Measurements from ENCODE around the gene NUPR1.

DNA sequence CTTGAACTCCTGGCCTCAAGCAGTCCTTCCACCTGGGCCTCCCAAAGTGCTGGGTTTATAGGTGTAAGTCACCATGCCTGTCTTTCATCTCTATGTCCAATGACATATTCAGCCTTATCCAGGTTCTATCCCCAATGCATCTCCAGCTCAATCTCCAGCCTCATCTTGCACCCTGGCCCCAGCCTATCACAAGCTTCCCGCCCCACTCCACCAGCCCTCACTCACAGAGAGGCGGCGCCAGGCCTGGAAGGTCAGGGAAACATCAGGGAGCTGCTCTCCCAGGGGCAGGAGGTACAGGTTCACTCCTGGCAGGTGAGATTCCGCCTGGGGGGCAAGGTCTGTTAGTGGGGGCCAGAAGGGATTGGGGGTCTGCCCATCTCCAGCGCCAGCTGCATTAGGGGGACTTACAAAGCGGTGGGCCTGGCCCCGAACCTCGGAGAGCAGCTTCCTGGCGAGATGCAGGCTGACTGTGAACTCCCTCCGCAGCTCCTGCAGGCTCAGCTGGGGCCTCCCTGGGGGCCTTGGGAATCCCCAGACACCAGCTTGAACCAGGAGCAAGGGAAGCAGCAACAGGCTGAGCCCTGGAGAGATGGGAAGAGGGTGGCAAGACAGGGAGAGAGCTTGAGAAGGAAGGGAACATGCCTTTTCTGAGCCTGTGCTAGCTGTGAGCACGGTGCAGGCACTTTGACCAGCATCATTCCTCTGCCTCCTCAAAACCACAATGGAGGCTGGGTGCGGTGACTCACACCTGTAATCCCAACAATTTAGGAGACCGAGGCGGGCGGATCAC is 35.1 kb downstream of the NUPR1 start:
- no peak for TF ChIP-seq POLR2A (IDR thresholded peaks at IDR 0.05)
- TF ChIP-seq, protein P1, sequence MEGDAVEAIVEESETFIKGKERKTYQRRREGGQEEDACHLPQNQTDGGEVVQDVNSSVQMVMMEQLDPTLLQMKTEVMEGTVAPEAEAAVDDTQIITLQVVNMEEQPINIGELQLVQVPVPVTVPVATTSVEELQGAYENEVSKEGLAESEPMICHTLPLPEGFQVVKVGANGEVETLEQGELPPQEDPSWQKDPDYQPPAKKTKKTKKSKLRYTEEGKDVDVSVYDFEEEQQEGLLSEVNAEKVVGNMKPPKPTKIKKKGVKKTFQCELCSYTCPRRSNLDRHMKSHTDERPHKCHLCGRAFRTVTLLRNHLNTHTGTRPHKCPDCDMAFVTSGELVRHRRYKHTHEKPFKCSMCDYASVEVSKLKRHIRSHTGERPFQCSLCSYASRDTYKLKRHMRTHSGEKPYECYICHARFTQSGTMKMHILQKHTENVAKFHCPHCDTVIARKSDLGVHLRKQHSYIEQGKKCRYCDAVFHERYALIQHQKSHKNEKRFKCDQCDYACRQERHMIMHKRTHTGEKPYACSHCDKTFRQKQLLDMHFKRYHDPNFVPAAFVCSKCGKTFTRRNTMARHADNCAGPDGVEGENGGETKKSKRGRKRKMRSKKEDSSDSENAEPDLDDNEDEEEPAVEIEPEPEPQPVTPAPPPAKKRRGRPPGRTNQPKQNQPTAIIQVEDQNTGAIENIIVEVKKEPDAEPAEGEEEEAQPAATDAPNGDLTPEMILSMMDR (IDR thresholded peaks at IDR 0.05): no peak
